DMS114 treated with DMSO at 0.1 percent for 48 hours (cell line): ENCODE measurements around the gene SYCP2L.
"Not testable (repeated sequence)": the region's sequence is repeated elsewhere in the genome, so short reads cannot be mapped to it uniquely, and the experiment has no call there.

ENCODE experiments used
- DNase-seq: peaks from one replicate; lab custom pipeline; 2025; ENCODE audit not compliant: unreplicated experiment; lab: John Stamatoyannopoulos, UW

Gene SYCP2L

GRCh38 chr6:10886691-10887502 lies at the start of gene SYCP2L:
SYCP2L (plus strand) TSS chr6:10887052; CDS start chr6:10887127, 75 bp downstream.
- peak; percentile 92 for DNase-seq

DNA sequence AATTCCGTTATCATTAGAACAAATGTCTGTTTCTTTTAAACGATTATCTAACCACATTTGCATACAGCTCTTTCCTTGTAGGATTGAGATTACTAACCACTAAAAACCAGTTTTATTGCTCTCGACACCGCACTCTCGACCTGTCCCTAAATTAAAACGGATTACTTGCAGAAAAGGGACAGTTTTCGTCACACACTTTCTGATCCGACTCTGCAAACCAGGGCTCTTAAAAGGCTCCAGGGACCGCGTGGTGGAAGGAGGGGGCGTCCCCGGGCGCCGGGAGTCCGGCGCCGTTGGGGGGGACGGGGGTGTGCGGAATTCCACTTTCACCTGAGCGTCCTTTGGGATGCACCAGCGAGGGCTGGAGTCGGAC lies 49.2 kb upstream of the SYCP2L start:
- peak; percentile 57 for DNase-seq

DNA sequence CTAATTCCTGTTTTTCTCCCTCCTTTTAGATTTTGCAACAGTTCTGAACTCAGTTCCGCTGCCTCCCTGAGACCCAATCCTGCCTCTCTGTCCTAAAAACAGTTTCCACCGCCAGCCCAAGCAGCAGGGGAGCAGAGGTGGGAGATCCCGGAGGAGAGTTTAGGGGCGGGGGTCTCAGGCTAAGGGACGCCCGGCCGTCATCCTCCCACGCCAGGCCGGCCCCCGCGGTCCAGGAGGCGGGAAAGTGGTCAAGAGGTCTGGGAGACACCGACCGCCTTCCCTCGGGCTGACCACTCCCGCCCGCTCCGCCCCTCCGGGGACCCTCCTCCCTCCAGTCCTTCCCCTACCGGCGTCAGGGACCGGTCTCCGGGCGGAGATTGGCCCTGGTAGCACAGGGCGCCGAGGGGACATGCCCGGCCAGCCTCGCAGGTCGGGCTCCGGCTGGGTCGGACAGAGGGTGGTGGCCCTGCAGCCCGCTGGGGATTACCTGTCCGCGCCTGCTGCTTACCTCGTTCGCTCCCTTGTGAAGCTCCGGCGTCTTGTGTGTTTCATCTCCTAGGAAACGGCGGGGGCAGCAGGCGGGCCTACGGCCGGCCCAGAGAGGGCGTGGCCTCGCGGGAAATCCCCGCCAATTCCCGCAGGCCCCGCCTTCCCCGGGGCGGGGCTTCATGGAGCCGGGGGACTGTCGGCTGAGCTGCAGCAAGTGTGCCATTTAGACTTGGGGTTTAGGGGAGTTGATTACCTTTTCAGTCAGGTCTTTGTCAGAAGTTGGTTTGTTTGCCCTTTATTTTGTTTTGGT lies 48.7 kb upstream of the SYCP2L start, which contains the start of gene MAK:
MAK (minus strand) TSS at position 545 of the 799 bp plus-strand sequence. CDS start 7,891 bp downstream, outside the sequence.
- peak; percentile 90 for DNase-seq

GRCh38 chr6:10838794-10839333 lies 48.0 kb upstream of the SYCP2L start:
- no peak for DNase-seq

GRCh38 chr6:10843554-10843953 lies 43.3 kb upstream of the SYCP2L start:
- DNase-seq: no peak

GRCh38 chr6:10847684-10848083 lies 39.2 kb upstream of the SYCP2L start:
- peak; percentile 22 for DNase-seq

DNA sequence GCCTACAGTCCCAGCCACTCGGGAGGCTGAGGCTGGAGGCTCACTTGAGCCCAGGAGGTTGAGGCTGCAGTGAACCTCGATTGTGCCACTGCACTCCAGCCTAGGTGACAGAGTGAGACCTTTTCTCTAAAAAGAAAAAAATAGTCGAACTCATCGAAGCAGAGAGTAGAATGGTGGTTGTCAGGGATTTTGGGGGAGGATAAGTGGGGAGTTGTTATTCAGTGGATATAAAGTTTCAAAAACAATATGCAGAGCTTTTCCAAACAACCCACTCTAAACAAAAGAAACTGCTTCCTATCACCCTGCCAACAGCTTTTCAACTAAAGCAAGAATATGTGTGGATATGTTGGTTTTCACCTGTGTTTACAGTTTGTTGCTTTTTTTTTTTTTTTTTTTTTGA lies 37.0 kb upstream of the SYCP2L start:
- no peak for DNase-seq

GRCh38 chr6:10850728-10851127 lies 36.1 kb upstream of the SYCP2L start:
- no peak for DNase-seq

- DNase-seq: no peak
Observed at GRCh38 chr6:10852361-10852960, 34.4 kb upstream of the SYCP2L start.

DNA sequence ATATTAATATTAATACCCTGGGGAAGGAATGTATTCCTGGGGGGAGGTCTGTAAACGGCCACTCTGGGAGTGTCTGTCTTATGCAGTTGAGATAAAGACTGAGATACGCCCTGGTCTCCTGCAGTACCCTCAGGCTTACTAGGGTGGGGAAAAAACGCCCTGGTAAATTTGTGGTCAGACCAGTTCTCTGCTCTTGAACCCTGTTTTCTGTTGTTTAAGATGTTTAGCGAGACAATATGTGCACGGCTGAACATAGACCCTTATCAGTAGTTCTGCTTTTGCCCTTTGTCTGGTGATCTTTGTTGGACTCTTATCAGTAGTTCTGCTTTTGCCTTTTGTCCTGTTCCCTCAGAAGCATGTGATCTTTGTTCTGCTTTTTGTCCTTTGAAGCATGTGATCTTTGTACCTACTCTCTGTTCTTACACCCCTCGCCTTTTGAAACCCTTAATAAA lies 33.0 kb upstream of the SYCP2L start:
- DNase-seq: not testable (repeated sequence)

GRCh38 chr6:10854922-10855632 lies 31.8 kb upstream of the SYCP2L start:
- DNase-seq: no peak

DNA sequence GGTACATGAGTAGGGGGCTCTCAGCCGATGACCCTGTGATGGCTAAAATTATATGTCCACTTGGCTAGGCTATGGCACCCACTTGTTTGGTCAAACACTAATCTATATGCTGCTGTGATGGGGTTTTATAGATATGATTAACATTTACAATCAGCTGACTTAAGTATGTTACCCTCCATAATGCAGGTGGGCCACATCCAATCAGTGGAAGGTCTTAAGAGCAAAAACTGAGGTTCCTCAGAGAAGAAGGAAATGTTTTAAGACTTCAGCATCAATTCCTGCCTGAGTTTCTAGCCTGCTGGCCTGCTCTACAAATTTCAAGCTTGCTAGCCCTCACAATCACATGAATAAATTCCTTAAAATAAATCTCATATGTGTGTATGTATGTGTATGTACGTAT lies 29.6 kb upstream of the SYCP2L start:
- DNase-seq: no peak

DNA sequence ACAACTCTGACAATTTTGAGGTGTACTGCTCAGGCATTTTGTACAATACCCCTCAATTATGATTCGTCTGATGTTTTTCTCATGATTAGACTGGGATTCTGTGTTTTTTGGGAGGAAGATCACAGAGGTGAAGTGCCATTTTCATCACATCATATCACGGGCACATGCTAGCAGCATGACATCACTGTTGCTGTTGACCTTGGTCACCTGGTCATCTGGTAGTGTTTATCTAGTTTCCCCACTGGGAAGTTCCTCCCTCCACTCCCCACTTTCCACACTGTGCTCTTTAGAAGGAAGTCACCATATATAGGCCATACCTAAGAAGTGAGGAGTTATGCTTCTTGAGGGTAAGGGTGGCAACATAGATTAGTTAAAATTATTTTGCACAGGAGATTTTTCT lies 25.8 kb upstream of the SYCP2L start:
- DNase-seq: no peak

- no peak for DNase-seq
Observed at GRCh38 chr6:10862361-10862760, 24.5 kb upstream of the SYCP2L start.

- not testable (repeated sequence) for DNase-seq
Observed at GRCh38 chr6:10863031-10863430, 23.8 kb upstream of the SYCP2L start.

GRCh38 chr6:10866709-10867108 lies 20.1 kb upstream of the SYCP2L start:
- not testable (repeated sequence) for DNase-seq

DNA sequence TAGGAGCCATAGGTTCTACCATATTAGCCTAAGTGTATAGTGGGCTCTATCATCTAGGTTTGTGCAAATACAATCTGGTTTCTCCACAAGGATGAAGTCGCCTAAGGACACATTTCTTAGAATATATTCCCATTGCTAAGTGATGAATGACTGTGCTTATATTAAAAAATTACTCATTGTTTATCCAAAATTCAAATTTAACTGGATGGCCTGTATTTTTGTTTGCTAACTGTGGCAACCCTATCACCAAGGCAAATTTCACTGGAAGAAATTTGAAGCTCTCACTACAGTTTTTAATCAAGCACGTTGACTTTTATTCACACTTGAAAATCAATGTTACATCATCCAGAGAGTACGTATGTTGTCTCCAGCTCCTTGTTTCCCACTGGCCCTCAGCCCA lies 18.9 kb upstream of the SYCP2L start:
- no peak for DNase-seq

DNA sequence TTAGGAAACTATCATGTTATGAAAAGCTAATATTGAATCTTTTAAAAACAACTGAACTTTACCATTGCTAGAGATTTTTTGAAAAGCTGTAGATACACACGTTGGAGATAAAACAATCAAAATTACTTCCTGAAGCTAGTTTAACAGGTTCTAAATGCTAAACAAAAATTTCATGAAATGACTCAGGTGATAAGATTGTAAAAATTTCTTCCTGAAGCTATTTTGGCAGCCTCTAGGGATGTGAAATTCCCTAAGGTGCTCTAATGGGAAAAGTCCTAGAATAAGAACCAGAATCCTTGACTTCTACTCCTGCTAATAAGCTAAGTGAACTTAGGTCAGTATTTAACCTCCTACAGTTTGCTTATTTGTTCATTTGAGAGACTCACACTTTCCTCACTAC lies 13.5 kb upstream of the SYCP2L start:
- DNase-seq: no peak

DNA sequence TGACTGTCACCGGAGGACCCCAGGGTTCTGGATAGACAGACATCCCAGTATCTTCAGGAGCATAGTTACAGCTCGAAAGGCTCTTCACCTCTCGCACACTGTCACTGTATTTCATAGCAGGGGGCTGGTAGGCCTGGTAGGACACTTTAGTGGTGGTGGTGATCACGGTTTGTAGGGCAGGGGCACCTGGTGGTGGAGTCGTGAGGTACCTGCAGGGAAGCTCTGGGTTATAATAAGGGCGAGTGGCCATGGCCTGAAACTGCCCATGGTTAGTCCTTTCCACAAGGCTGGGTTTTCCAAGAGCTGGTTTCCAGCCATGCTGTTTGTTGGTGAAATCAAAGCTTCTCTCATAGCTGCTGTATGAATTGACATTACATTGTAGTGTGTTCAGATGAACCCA lies 12.6 kb upstream of the SYCP2L start:
- DNase-seq: no peak

GRCh38 chr6:10875026-10875425 lies 11.8 kb upstream of the SYCP2L start:
- no peak for DNase-seq

DNA sequence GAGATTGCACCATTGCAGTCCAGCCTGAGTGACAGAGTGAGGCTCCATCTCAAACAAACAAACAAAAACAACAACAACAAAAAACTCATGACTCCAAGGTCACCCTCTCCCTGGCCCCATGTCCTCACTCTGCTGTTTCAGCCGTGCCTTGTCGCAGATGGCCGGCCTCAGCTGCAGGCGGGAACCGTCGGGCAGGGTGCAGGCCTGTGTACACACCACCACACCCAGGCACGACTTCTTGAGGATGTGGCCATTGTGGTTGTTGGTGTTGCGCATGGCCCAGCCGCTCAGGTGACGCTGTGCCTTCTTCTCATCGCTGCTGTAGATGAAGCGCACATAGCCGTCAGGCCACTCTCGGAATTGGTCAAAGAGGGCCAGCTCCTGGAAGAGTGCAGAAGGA lies 9.8 kb upstream of the SYCP2L start:
- no peak for DNase-seq
